ENCODE data around the gene SLC6A3.

The SLC6A3 gene

GRCh38 chr5:1418921-1419280 is 26.3 kb downstream of the SLC6A3 start:
- in situ Hi-C loops (cut with MboI; ENCODE audit: low sequenced_read_pairs, unreplicated experiment) = no loop called here
- DNase-seq (ENCODE audit: low spot score) = no peak
- TF ChIP-seq CTCF (IDR thresholded peaks at IDR 0.05; ENCODE audit: borderline replicate concordance, control extremely low read depth, extremely low read depth, insufficient read depth, missing control alignments) = no peak

- in situ Hi-C loops (cut with MboI; ENCODE audit: low sequenced_read_pairs, unreplicated experiment) = no loop called here
- no peak for DNase-seq (ENCODE audit: low spot score)
Measured at GRCh38 chr5:1418238-1418920, 26.9 kb downstream of the SLC6A3 start.

GRCh38 chr5:1417586-1418225 is 27.5 kb downstream of the SLC6A3 start:
- no peak for DNase-seq (ENCODE audit: low spot score)
- in situ Hi-C loops (cut with MboI; ENCODE audit: low sequenced_read_pairs, unreplicated experiment) = no loop called here
- no peak for TF ChIP-seq CTCF (IDR thresholded peaks at IDR 0.05; ENCODE audit: borderline replicate concordance, control extremely low read depth, extremely low read depth, insufficient read depth, missing control alignments)

More at GRCh38 chr5:1418238-1418920, 26.9 kb downstream of the SLC6A3 start:
- no peak for TF ChIP-seq CTCF (IDR thresholded peaks at IDR 0.05; ENCODE audit: borderline replicate concordance, control extremely low read depth, extremely low read depth, insufficient read depth, missing control alignments)

- in situ Hi-C loops (cut with MboI; ENCODE audit: low sequenced_read_pairs, unreplicated experiment) = no loop called here
- TF ChIP-seq CTCF (IDR thresholded peaks at IDR 0.05; ENCODE audit: borderline replicate concordance, control extremely low read depth, extremely low read depth, insufficient read depth, missing control alignments) = no peak
- no peak for DNase-seq (ENCODE audit: low spot score)
Measured at GRCh38 chr5:1416856-1417469, 28.3 kb downstream of the SLC6A3 start.

GRCh38 chr5:1415626-1416360 is 29.4 kb downstream of the SLC6A3 start:
- in situ Hi-C loops (cut with MboI; ENCODE audit: low sequenced_read_pairs, unreplicated experiment) = no loop called here
- DNase-seq (ENCODE audit: low spot score) = no peak

More at GRCh38 chr5:1415626-1416360, 29.4 kb downstream of the SLC6A3 start:
- TF ChIP-seq CTCF (IDR thresholded peaks at IDR 0.05; ENCODE audit: borderline replicate concordance, control extremely low read depth, extremely low read depth, insufficient read depth, missing control alignments) = no peak
